Stimulated activated CD8-positive, alpha-beta memory T cell treated with anti-CD3 and anti-CD28 coated beads, Interleukin-15, amount 100 ng/mL, for 1 hour (primary cell): ENCODE measurements around the gene NUCKS1.

Experiments
- DNase-seq: peaks from one replicate; pipeline ENCODE4 v3.0.0-alpha.2; 2020; ENCODE audit warnings: low read depth

NUCKS1 gene

DNA sequence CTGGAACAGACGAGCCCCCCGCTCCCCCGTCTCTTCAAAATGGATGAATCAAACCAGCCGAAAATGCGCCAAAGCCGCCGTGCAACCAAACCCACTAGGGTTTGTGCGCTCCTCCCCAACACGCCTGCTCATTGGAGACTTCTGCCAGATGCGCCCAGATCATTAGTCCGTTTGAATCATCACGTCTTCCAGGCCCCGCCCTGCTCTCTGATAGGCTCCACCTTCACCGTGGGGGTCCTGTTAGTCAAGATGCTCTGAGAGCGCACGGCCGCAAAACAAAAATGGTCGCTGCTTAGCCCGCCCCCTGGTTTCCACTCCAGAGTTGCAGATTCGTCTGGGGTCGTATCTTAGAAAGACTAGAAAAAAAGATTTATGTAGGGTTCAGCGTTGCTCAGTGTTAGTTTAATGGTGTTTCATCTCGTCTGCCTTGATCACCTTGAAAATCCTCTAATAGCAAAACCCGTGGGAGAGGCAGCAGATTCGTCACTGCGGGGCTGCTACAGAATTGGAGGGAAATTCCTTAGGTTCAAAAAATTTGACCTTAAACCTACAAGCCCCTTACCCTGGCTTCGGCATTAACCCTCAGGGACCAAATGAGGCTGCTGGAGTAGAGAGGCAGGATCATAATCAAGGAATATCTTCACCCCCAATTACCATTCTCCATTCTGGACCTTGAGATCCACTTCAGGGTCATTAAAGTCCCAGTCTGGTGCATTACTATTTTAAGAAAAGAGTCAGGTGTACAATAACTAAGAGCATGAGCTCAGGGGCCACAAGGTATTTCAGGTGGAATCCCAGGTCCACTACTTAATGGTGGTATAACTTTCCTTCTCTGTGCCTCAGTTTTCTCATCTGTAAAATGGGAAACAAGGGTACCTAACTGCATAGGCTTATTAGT lies at the start of gene NUCKS1:
Gene NUCKS1 (minus strand): TSS at position 45 of the 898 bp plus-strand sequence. CDS start 209 bp downstream, outside the sequence.
- peak; percentile 89 for DNase-seq

DNA sequence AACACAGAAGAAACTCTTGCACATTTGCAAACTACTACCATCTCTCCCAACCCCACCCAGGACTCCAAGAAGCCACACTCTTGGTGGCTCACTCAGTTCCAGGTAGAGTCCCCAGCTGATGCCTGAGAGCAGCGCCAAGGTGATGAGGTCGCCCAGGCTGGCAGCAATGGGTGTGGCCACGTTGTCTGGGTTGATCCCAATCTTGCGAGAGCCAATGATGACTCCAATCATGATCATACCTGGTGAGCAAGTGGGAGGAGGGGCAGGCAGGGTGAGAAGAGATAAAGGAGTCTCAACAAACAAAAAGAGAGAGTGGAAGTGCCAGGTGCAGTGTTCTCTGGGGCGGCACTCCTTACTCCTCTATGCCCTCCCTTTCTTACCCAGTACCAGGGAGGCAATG lies 48.6 kb upstream of the NUCKS1 start:
- DNase-seq, result no peak

GRCh38 chr1:205797168-205797567 lies 47.2 kb upstream of the NUCKS1 start:
- DNase-seq, result no peak

- no peak for DNase-seq
Observed at GRCh38 chr1:205794011-205794730, 44.2 kb upstream of the NUCKS1 start.

- no peak for DNase-seq
Observed at GRCh38 chr1:205792961-205793673, 43.1 kb upstream of the NUCKS1 start.

- DNase-seq, result no peak
Observed at GRCh38 chr1:205792481-205792881, 42.5 kb upstream of the NUCKS1 start.

- DNase-seq, result peak; percentile 35
Observed at GRCh38 chr1:205791568-205792180, 41.7 kb upstream of the NUCKS1 start.

GRCh38 chr1:205787287-205787916 lies 37.4 kb upstream of the NUCKS1 start:
- DNase-seq, result no peak

- DNase-seq, result no peak
Observed at GRCh38 chr1:205786601-205787000, 36.6 kb upstream of the NUCKS1 start.

- no peak for DNase-seq
Observed at GRCh38 chr1:205785446-205785845, 35.5 kb upstream of the NUCKS1 start.

DNA sequence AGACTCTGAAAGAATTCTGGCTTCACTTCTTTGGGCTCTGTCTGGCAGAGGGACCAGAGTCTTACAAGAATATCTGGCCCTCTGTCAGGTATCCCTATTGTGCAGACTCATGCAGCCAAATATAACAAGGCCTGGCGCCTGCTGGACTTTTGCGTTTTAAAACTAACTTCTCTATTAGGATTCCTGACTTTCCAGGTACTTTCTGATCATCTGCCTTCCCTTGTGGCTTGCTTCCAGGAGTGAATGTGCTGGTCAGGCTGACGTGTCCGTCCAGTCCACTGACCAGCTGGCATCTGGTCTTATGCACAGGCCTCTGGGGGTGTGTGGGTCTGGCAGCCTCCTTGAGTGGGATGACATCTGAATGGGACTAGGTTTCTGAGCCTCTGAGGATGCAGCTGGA lies 33.9 kb upstream of the NUCKS1 start:
- DNase-seq, result no peak

GRCh38 chr1:205783433-205783795 lies 33.4 kb upstream of the NUCKS1 start:
- DNase-seq, result no peak

DNA sequence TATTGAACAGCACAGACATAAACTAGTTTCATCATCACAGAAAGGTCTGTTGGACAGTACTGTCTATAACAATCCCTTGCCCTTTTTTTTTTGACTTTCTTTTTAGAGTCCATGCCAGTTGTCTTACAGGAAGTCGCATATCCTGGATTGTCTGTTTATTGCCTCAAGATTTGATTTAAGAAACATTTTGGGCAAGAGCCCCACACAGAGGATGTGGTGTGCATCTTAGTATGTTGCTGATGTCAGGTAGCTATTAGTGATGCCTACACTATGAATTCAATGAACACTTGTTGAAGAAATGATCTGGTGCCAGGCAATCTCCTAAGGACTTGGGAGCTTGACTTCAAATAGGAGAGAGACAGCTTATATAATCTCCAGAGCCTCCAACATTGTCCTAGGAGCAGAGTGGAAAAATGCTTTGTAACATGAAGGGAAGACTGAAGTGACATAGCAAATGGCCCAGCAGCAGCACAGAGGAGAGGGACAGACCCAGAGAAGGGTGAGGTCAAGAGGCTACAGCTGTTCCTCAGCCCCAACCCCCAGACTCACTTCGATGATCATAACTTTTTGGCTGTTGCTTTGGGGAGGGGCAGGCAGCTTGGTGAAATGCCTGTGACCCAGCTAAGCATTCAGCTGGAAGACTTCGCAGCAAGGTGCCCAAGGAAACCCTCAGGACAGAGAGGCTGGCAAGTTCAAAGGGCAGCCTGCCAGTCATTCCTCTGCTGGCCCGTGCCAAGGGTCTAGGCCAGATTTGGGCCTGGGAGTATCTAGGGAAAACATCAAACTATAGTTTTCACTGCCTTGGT lies 32.8 kb upstream of the NUCKS1 start:
- no peak for DNase-seq

GRCh38 chr1:205780335-205780734 lies 30.4 kb upstream of the NUCKS1 start:
- DNase-seq, result no peak

DNA sequence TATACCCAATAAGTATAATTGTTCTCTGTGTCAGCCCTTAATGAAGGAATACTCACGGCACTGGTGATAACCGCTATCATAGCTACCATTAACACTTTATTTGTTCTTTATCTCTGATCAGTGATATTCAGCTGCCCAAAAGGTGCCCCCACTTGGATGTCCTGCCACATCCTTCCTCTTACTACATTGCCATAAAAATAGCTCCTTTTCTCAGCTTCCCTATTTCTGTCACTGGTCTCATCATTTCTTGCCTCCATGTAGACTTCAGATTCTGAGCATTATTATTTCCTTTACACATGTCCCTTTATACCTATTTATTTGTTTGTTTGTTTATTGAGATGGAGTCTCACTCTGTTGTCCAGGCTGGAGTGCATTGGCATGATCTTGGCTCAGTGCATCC lies 28.0 kb upstream of the NUCKS1 start:
- DNase-seq, result no peak

DNA sequence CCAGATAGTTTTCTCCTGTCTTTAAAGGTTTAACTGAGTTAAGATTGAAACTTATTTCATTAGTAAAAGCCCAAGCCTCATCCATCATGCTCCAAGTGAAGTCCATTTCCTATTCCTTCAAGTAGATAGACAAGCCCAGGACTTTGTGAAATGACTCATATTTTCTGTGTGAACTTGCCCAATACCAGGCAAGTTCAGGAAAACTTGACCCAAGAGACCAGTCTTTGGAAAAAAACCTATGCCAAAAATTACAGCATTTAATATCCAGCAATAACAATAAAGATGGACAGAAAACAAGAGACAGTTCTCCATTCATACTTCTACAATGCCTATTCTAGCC lies 25.7 kb upstream of the NUCKS1 start:
- no peak for DNase-seq

DNA sequence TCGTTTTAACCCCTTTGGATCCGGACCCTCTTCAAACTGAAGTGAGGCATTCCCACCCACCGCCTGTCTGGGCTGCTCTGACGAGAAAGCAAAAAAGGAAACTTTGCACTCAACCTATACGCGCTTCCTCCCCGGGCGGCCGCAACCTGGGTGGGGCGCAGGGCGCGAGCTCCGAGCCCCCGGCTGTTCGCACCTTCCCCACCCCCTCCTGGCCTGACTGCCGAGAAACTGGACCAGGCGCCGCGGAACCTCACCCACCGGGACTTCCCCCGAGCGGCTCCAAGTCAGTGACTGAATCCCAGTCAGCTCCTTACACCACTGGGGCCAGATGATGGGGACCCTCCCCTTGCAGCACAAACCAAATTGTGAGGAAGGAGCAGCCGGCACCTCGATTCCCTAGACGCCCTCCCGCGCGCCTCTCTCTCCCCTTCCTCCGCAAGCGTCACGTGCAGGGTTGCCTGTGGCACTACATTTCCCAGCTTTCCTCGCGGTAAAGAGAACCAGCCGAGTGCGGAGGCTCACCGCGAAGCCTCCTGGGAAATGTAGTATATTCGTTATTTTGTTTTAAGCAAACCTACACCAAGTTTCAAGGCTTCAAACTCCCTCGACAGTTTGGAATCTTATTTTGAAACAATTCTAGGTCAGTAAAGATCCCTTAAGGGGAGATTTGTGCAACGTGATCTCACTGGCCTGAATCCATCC lies 25.2 kb upstream of the NUCKS1 start, which contains the start of gene RAB29:
Gene RAB29 (minus strand): TSS at position 468 of the 702 bp plus-strand sequence. CDS start 526 bp downstream, outside the sequence.
- DNase-seq, result peak; percentile 75

DNA sequence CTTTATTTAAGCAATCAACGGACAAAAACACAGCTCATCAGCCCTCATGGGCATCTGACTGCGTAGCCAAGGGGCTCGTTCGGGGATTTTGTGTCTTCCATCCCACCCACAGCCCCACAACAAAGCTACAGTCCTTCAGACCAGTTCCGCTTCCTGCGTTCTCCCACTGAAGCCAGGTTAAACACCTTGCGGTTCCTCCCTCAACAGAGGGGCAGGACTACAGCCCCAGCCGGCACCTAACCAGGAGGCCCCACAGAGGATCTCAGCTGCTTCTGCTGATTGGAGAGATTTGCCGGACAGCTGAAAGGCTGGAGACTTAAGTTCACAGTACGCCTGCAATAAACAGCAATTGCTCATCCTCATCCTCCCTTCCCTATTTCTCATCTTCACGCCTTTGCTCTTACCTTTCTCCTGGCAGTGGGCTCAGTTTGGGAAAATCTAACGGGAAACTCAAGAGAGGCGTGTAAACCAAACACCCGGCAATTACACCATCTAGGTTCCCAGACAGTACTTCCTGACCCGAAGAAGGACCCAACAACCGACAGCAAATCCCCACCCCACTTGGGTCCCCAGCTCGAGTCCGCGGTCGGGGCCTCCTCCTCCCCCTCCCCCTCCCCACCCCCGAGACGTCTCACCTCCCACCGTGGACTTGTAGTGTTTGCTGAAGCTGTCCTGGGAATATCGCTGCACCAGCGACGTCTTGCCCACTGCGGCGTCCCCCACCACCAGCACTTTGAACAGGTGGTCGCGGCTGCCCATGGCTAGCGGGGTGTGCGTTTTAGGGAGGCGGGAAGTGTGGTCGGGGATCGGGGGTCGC lies 24.4 kb upstream of the NUCKS1 start:
- DNase-seq, result peak; percentile 10

DNA sequence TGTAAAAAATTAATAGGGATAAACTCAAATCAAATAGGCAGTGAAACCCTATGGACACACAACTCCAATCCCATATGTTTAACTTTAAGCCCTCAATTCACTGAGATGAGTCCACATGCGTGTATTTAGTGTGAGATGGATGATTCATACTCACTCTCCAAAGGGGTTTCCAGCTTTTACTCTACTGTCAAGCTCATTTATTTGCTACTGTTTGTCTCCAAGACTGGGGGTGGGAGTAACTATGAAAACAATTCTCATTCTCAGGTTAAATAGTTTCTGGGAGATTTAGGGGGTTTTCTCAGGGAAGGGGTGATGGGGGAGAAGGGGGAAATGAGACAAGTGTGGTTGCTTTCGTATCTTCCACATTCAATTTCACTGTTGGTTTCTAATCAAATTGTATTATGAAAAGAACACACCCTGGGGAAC lies 22.6 kb upstream of the NUCKS1 start:
- no peak for DNase-seq
